Left ventricle myocardium inferior (tissue), 1 donor: ENCODE results near the gene GPER1. TPM values are rescaled to one million over a fixed set of nuclear protein-coding genes. Genes with fewer than 3 reads are reported as not detected.

Experiments used
- DNase-seq: peaks from one replicate; pipeline ENCODE4 v3.0.0-alpha.2; 2020
- H3K27ac ChIP-seq: fragments of 200-600 bp; replicated peaks from 2 replicates; pipeline ENCODE4 v1.8.0; 2021
- H3K27me3 ChIP-seq: fragments of 200-600 bp; 2 replicates; pipeline ENCODE4 v1.8.0; 2021; ENCODE audit warnings: low read depth
- H3K36me3 ChIP-seq: fragments of 200-600 bp; 2 replicates; pipeline ENCODE4 v1.8.0; 2021
- H3K4me1 ChIP-seq: fragments of 200-600 bp; 2 replicates; pipeline ENCODE4 v1.8.0; 2021
- H3K4me3 ChIP-seq: fragments of 200-600 bp; 2 replicates; pipeline ENCODE4 v1.8.0; 2021; ENCODE audit warnings: mild to moderate bottlenecking, moderate library complexity
- H3K9me3 ChIP-seq: fragments of 200-600 bp; replicated peaks from 2 replicates; pipeline ENCODE4 v1.8.0; 2021
- intact Hi-C: fragments of 100-400 bp; cut with micrococcal nuclease; formaldehyde crosslinking; loops from one replicate; pipeline ENCODE4 v1.11.0; 2022
- total RNA-seq: library from RNA; stranded (reverse); fragmentation: NEBNext Ultra II Directional; extraction: Animal tissue kit (Norgen Biotek cat#: 25700); gene quantifications from one replicate; pipeline ENCODE4 v1.2.1, GENCODE V29; 2021
- TF ChIP-seq, protein P1 (sequence below): fragments of 200-600 bp; IDR thresholded peaks from 2 replicates; pipeline ENCODE4 v1.8.0; 2021; ENCODE audit warnings: antibody characterized with exemption, mild to moderate bottlenecking, borderline replicate concordance
- donor health status: DM: no; HTN: yes; CAD: no; lungs with severe emphysema.

The GPER1 gene
- total RNA-seq, 1 donor from 2014 or later: 3.0 TPM

DNA sequence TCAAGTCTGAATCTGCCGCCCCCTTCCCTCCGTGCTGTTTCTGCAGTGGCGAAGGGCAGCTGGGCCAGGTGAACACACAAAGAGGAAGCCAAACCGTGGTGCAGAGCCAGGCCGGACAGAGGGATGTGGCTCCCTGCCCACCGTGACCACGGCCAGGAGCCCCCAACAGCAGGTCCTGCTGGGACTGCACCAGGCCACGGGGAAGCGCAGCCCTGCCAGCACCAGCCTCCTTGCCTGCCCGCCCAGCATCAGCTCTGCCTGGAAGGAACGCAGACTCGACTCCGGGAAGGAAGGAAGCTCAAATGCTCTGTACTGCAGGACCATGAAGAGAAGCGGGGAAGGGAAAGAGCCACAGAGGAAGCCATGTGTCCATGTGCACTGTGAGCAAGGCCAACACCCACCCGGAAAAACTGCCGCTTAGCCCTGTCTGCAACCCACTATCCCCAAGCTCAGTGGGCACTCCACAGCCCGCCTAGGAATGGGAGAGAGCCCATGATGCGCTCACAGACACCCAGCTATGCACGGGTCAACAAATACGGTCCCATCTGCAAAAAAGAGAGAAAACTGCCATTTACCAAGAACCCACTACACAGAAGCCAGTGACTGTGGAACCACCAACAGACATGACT, 19.0 kb downstream of the GPER1 start:
- DNase-seq: no peak

DNA sequence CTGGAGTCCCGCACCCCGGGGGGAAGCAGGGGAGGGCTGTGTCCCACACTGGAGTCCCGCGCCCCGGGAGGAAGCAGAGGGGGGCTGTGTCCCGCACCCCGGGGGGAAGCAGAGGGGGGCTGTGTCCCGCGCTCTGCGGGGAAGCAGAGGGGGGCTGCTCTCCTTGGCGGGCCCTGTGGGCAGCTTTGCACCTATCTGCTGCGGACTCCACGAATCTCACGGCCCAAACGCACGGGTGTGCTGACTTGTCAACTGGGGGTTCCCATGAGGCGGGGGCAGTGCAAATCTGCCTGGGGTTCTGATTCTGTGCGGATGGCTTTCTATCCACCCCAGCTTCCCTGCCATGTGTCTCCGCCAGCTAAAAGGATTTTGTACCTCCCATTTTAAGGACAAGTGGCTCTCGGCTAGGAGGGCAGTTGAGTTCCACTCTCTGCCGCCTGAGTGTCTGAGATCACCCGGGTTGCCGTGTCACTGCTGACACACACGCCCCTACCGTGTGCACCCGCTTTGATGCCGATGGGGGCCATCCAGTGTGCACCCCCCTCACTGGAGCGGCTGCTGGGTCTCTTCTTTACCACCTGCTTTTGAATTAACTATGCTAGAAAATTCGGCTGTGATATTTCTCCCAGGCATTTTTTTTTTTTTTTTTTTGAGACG, 20.5 kb downstream of the GPER1 start:
- no peaks in the 10 kb centered on the region for H3K36me3 ChIP-seq
- no peaks in the 10 kb centered on the region for H3K27me3 ChIP-seq
- H3K27ac ChIP-seq: no peak overlapping the region
- H3K9me3 ChIP-seq: no peaks in the 10 kb centered on the region
- TF ChIP-seq, protein P1, sequence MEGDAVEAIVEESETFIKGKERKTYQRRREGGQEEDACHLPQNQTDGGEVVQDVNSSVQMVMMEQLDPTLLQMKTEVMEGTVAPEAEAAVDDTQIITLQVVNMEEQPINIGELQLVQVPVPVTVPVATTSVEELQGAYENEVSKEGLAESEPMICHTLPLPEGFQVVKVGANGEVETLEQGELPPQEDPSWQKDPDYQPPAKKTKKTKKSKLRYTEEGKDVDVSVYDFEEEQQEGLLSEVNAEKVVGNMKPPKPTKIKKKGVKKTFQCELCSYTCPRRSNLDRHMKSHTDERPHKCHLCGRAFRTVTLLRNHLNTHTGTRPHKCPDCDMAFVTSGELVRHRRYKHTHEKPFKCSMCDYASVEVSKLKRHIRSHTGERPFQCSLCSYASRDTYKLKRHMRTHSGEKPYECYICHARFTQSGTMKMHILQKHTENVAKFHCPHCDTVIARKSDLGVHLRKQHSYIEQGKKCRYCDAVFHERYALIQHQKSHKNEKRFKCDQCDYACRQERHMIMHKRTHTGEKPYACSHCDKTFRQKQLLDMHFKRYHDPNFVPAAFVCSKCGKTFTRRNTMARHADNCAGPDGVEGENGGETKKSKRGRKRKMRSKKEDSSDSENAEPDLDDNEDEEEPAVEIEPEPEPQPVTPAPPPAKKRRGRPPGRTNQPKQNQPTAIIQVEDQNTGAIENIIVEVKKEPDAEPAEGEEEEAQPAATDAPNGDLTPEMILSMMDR: no peak
- no peak overlapping the region for H3K4me3 ChIP-seq
- H3K4me1 ChIP-seq: peaks cover 37% of the 10 kb centered on the region
- intact Hi-C loops: no loop called here
- peak; percentile 5 for DNase-seq

More for the DNA sequence above, 19.0 kb downstream of the GPER1 start:
- Histone ChIP-seq H3K9me3 (no peaks in the 10 kb centered on the region), H3K4me3 (no peak overlapping the region), H3K36me3 (no peaks in the 10 kb centered on the region), H3K4me1 (peaks cover 33% of the 10 kb centered on the region), H3K27ac (peak overlapping the region; percentile 59), H3K27me3 (no peaks in the 10 kb centered on the region)
- TF ChIP-seq, protein P1: no peak
- intact Hi-C loops: no loop called here

DNA sequence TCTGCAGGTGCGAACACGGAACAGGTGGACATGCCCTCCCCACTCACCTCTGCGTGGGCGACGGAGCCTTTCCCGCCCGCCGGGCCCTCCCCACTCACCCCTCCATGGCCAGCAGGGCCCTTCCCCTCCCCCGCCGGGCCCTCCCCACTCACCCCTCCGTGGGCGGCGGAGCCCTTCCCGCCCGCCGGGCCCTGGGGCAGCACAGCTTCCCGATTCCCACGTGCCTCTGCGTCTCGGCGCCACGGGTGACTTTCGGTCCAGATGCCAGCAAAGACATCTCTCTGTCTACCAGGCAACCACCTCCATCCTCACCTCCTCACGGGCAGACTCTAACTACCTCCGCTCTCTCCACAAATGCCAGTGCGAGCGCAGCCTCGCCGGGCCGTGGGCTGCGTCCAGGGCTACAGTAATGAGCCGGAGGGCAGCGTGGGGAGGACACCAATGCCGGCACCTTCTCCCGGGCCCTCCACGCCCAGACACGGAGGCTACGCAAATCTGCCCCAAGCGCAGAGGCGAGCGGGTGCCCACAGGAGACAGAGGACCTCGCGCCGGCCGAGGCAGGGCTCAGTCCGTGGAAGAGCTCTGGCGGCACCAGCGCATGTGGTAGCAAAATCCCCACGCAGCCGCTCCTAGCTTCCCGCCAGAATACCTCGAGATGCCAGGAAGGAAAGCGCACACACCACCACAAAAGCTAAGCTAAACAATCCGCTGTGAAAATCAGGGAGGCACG, 21.8 kb downstream of the GPER1 start:
- TF ChIP-seq, protein P1: no peak
- peak overlapping the region; percentile 14 for H3K27ac ChIP-seq
- peak; percentile 8 for DNase-seq
- no peak overlapping the region for H3K4me3 ChIP-seq
- H3K4me1 ChIP-seq: peaks cover 25% of the 10 kb centered on the region
- no peaks in the 10 kb centered on the region for H3K9me3 ChIP-seq
- intact Hi-C loops: no loop called here
- no peaks in the 10 kb centered on the region for H3K36me3 ChIP-seq
- H3K27me3 ChIP-seq: no peaks in the 10 kb centered on the region

DNA sequence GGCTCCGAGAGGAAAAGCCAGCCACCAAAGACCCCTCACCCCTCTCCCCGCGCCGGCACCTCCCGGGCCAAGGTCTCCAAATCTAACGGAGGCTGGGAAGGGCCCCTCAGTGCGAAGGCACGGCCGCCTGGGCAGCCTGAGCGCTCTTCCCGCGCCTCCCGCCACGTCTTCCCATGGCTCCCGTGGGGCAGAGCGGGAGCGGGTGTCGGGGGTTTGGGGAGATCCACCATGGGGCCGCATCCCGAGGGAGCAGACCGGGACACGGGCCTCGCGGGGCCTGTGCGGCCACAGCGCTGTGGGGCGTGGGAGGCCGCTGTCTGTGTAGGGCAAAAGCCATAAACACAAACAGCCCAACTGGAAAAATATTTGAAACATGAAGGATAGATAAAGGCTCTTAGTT, 22.4 kb downstream of the GPER1 start:
- H3K4me3 ChIP-seq: no peak overlapping the region
- intact Hi-C loops: no loop called here
- no peaks in the 10 kb centered on the region for H3K27me3 ChIP-seq
- DNase-seq: no peak
- peak overlapping the region; percentile 14 for H3K27ac ChIP-seq
- peaks cover 20% of the 10 kb centered on the region for H3K4me1 ChIP-seq
- H3K9me3 ChIP-seq: no peaks in the 10 kb centered on the region
- no peaks in the 10 kb centered on the region for H3K36me3 ChIP-seq
- TF ChIP-seq, protein P1: no peak

DNA sequence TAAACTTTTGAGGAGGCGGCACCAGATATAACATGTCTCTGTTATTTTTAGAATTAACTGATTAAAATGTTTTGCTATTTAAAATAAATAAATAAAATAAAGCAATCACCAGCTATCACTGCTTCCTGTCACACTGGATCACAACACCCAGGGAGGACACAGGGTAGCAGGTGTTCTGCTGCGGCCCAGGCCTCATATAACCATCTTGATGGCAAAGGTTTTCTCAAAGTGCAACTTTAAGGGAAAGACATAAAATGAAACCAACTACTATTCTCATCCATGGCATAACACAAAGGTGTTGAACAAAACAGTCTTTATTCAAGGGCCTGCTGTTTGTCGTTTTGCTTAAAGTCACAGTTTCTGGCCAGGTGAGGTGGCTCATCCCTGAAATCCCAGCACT, 23.2 kb downstream of the GPER1 start:
- Histone ChIP-seq H3K27ac (peak overlapping the region; percentile 48), H3K4me1 (peaks cover 20% of the 10 kb centered on the region), H3K4me3 (no peak overlapping the region), H3K27me3 (no peaks in the 10 kb centered on the region), H3K36me3 (no peaks in the 10 kb centered on the region), H3K9me3 (no peaks in the 10 kb centered on the region)
- intact Hi-C loops: no loop called here
- DNase-seq: peak; percentile 5
- TF ChIP-seq, protein P1: no peak
